ENCODE data around the gene GMDS. TPM values are rescaled to one million over a fixed set of nuclear protein-coding genes. Genes with fewer than 3 reads are reported as not detected.

The GMDS gene
- total and polyA plus RNA-seq, 9 donors: 6.6 to 20.6 (median 11.0) TPM

GRCh38 chr6:2149361-2150006 lies 95.9 kb downstream of the GMDS start:
- H3K27me3 ChIP-seq: no peaks in the 10 kb centered on the region
- WGBS, 3 donors: 93 to 96% (median 94%) methylated on average over 9 of the region's 9 CpGs
- no peaks in the 10 kb centered on the region for H3K9me3 ChIP-seq
- intact Hi-C loops (cut with DNase I): no loop called here
- no peak overlapping the region for H3K4me3 ChIP-seq
- no peak overlapping the region for H3K27ac ChIP-seq
- no peak for DNase-seq
- H3K36me3 ChIP-seq: no peaks in the 10 kb centered on the region
- H3K4me1 ChIP-seq (ENCODE audit: insufficient read depth): no peaks in the 10 kb centered on the region
- TF ChIP-seq EP300 (IDR thresholded peaks at IDR 0.05) (no peak), POLR2A (IDR thresholded peaks at IDR 0.05) (no peak)
- TF ChIP-seq, protein P1, sequence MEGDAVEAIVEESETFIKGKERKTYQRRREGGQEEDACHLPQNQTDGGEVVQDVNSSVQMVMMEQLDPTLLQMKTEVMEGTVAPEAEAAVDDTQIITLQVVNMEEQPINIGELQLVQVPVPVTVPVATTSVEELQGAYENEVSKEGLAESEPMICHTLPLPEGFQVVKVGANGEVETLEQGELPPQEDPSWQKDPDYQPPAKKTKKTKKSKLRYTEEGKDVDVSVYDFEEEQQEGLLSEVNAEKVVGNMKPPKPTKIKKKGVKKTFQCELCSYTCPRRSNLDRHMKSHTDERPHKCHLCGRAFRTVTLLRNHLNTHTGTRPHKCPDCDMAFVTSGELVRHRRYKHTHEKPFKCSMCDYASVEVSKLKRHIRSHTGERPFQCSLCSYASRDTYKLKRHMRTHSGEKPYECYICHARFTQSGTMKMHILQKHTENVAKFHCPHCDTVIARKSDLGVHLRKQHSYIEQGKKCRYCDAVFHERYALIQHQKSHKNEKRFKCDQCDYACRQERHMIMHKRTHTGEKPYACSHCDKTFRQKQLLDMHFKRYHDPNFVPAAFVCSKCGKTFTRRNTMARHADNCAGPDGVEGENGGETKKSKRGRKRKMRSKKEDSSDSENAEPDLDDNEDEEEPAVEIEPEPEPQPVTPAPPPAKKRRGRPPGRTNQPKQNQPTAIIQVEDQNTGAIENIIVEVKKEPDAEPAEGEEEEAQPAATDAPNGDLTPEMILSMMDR (IDR thresholded peaks at IDR 0.05): no peak

DNA sequence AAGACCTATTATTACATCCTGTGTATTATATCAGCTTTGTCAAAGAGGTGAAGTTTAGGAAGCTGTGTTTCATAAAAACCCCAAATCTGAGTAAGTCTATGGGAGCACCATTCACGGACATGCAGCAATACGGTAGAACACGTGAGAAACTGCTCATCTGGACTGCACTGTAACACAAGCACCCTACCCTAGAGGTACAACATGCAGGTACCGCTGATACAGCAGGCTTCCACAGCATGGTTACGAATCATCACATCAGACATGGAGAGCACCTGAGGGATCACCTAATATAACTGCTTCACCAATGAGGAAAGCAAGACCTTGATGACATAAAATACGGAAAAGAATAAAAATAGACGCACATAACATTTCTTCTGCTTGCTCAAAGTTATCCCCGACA lies 96.7 kb downstream of the GMDS start:
- Histone ChIP-seq H3K9me3 (no peaks in the 10 kb centered on the region), H3K4me3 (no peak overlapping the region), H3K36me3 (no peaks in the 10 kb centered on the region), H3K27me3 (no peaks in the 10 kb centered on the region), H3K4me1 (ENCODE audit: insufficient read depth) (no peaks in the 10 kb centered on the region), H3K27ac (no peak overlapping the region)
- intact Hi-C loops (cut with DNase I): no loop called here
- TF ChIP-seq EP300 (IDR thresholded peaks at IDR 0.05) (no peak), POLR2A (IDR thresholded peaks at IDR 0.05) (no peak)
- TF ChIP-seq, protein P1 (IDR thresholded peaks at IDR 0.05): no peak
- DNase-seq: no peak
- WGBS, 3 donors: 93 to 95% (median 94%) methylated on average over 8 of the region's 8 CpGs

GRCh38 chr6:2147766-2148448 lies 97.5 kb downstream of the GMDS start:
- Histone ChIP-seq H3K27ac (no peak overlapping the region), H3K27me3 (no peaks in the 10 kb centered on the region), H3K4me1 (ENCODE audit: insufficient read depth) (no peaks in the 10 kb centered on the region), H3K4me3 (no peak overlapping the region), H3K9me3 (no peaks in the 10 kb centered on the region), H3K36me3 (no peaks in the 10 kb centered on the region)
- 67 to 72% (median 71%) methylated on average over 6 of the region's 6 CpGs for WGBS, 3 donors
- intact Hi-C loops (cut with DNase I): no loop called here
- TF ChIP-seq POLR2A (IDR thresholded peaks at IDR 0.05) (no peak), EP300 (IDR thresholded peaks at IDR 0.05) (no peak)
- TF ChIP-seq, protein P1 (IDR thresholded peaks at IDR 0.05): no peak
- no peak for DNase-seq

DNA sequence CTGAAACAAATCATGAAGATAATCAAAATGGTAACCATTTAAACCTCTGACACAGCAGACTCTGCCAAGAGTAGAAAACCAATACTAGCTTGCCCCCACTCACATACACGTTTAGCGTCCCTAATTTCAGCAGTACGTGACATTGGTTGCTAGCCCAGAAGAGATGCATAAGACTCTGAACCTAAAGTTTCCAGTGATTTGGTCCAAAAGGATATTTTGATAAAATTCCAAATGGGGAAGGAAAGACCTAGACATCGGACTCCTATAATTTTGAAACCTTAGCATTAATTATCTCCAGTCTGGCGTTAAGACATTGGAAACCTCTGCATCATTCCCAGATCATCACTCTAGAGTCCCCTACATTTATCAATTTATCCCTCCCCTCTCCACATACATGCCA lies 98.1 kb downstream of the GMDS start:
- 91 to 96% (median 93%) methylated on average over 5 of the region's 5 CpGs for whole genome bisulfite sequencing, 3 donors

More for the DNA sequence above, 98.1 kb downstream of the GMDS start:
- no peak for DNase-seq
- no peaks in the 10 kb centered on the region for H3K9me3 ChIP-seq
- H3K4me3 ChIP-seq: no peak overlapping the region
- no peak overlapping the region for H3K27ac ChIP-seq
- intact Hi-C loops (cut with DNase I): no loop called here
- H3K27me3 ChIP-seq: no peaks in the 10 kb centered on the region
- no peaks in the 10 kb centered on the region for H3K36me3 ChIP-seq
- TF ChIP-seq POLR2A (IDR thresholded peaks at IDR 0.05): no peak
- TF ChIP-seq EP300 (IDR thresholded peaks at IDR 0.05): no peak
- TF ChIP-seq, protein P1 (IDR thresholded peaks at IDR 0.05): no peak
- H3K4me1 ChIP-seq (ENCODE audit: insufficient read depth): no peaks in the 10 kb centered on the region

Measured in ovary (tissue), 9 donors.